Right hindlimb (tissue), 1 donor: ENCODE data around the gene PDXP.
"Not testable (repeated sequence)": the region's sequence is repeated elsewhere in the genome, so short reads cannot be mapped to it uniquely, and the experiment has no call there.

Experiments
- DNase-seq: peaks from one replicate; pipeline ENCODE4 v3.0.0-alpha.2; 2018

The PDXP gene

DNA sequence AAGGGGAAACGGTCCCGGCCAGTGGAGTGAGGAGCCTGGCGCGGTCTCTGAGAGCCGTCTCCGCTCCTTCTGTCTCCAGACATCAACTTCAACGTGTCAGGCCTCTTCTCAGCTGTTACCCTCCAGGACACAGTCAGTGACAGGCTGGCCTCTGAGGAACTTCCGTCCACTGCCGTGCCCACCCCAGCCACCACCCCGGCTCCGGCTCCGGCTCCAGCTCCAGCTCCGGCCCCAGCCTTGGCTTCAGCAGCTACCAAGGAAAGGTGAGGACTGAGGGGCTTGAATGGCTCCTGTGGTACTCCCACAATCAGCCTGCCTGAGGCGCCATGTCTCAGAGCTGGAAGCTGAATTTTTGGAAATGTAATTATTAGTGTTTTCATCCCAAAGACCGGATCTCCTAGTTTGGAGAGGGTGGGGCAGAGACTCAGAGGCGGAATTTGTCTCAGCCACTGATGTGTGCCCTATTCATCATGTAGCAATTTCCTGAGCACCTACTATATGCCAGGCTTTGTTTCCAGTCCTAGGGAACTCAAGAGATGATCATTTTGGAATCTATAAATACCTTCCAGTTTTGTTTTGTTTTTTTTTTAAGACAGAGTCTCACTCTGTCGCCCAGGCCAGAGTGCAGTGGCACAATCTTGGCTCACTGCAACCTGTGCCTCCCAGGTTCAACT, 7.9 kb upstream of the PDXP start:
- DNase-seq, result no peak

DNA sequence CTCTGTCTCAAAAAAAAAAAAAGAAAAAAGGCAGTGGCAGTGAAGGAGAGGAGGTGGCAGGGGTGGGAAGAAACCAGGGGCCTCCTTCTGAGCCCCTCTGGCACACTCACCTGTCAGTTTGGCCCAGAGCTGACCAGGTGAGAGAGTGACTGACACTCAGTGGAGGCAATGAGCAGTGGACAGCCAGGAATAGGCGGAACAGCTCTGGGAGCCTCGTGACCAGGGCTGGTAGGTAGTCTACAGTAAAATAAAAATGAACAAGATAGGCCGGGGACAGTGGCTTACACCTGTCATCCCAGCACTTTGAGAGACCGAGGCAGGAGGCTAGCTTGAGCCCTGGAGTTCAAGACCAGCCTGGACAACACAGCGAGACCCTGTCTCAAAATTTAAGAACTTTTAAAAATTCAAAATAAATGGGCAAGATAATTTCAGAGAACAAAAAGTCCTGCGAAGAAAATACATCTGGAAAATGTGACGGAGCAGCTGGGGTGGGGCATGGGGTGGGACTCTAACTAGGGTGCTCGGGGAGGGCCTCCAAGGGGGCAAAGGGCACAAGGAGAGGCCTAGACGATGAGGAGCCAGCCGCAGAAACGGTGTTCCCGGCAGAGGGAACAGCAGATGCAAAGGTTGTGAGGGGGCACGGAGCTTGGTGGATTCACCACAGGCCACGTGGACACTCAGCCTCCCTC, 3.8 kb upstream of the PDXP start:
- no peak for DNase-seq

- no peak for DNase-seq
Observed at GRCh38 chr22:37655252-37655563, 3.3 kb upstream of the PDXP start.

GRCh38 chr22:37656583-37656982, 1.9 kb upstream of the PDXP start:
- not testable (repeated sequence) for DNase-seq

- no peak for DNase-seq
Observed at GRCh38 chr22:37657590-37658132, 862 bp upstream of the PDXP start.

DNA sequence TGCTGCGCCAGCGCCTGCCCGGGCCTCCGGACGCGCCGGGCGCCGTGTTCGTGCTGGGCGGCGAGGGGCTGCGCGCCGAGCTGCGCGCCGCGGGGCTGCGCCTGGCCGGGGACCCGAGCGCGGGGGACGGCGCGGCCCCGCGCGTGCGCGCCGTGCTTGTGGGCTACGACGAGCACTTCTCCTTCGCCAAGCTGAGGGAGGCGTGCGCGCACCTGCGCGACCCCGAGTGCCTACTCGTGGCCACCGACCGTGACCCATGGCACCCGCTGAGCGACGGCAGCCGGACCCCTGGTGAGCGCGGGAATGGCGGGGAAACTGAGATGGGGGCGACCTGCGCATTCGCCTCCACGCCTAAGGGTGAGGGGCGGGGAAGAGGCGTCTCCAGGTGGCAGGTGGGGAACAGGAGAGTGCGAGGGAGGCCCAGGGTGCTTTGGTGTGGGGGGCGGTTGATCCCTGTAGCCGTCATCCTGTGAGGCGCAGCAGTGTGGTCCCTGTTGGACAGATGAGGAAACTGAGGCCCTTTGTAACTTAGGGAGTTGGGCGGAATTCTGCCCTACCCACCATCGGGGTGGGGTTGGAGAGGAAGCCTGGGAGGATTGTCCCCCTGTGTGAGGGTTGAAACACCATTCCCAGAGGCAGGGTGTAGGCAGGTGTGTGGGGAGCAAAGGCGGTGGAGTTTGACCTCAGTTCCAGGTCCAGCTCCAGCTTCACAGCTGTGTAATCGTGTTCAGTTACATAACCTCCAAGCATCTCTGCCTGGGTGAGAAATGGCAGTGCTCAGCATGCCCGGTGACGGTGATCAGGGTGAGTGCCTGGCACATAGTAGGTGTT, 758 bp downstream of the PDXP start:
- no peak for DNase-seq

GRCh38 chr22:37659897-37660708, 1.6 kb downstream of the PDXP start:
- DNase-seq, result no peak

DNA sequence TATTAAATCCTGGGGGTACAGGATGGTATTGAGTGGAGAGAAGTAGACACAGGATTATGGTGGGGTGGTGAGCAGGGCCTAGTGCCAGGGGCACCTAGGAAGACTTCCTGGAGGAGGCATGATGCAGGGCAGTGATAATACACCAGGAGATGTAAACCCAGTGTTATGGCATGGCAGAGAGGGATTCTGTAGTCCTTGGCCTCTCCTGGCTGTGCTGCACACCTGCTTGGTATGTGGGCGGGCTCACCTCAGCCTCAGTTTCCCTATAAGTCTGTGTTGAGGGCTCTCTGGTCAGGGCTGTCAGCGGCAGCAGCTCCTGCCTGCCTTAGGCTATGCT, 2.2 kb downstream of the PDXP start:
- no peak for DNase-seq

GRCh38 chr22:37661160-37661924, 2.8 kb downstream of the PDXP start:
- DNase-seq, result peak; percentile 62

GRCh38 chr22:37662039-37662438, 3.5 kb downstream of the PDXP start:
- no peak for DNase-seq

DNA sequence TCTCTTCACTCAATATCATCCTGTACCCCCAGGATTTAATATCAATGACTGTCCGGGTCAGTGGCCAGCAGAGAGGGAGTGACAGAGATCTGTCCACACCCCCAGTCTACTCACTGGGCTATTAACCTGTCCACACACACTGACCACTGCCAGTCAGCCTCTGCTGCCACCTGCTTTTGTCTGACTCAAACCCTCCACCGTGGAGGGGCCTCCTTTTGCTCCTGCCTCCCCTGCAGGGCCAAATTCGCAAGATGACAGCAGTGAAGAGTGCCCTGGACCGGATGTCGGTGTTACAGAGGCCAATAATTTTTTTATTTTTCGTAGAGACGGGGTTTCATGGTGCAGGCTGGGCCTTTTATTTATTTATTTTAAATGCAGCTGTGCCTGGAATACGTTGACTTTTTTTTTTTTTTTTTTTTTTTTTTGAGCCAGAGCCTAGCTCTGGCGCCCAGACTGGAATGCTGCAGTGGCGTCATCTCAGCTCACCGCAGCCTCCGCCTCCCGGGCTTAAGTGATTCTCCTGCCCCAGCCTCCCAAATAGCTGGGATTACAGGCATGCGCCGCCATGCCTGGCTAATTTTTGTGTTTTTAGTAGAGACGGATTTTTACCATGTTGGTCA, 5.1 kb downstream of the PDXP start:
- no peak for DNase-seq

DNA sequence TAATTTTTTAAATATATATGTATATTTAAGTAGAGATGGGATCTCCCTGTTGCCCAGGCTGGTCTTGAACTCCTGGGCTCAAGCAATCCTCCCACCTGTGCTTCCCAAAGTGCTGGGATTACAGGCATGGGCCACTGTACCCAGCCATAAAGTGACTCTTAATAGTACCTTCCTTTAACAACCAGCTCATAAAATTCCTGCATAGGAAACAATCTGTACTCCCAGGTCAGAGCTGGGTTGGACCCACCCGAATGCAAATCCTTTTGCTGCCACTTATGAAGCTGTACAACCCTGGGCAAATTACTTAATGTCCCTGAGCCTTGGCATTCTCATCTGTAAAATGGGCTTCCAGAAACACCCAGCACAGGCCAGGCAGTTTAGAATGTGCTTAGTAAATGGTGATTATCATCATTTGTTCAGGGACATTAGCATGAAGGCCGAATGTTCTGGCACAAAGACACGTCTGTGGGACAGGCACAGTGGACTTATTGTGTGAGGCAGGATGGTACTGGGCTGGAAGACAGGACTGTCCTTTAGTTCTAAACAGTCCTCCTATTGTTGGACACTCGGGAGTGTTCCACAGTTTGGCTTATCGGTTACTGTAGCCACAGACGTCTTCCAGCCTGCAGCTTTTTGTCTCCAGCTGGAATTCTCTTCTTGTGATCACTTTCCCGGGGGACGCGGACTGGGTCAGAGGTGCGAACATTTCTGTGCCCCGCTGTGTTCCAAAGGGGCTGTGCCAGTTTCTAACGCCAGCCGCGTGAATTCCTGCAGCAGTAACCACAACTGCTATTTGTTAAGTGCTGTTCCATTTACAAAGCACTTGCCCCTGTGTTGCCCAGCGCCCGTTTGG, 6.0 kb downstream of the PDXP start:
- no peak for DNase-seq

GRCh38 chr22:37665487-37665886, 7.0 kb downstream of the PDXP start:
- DNase-seq, result no peak

DNA sequence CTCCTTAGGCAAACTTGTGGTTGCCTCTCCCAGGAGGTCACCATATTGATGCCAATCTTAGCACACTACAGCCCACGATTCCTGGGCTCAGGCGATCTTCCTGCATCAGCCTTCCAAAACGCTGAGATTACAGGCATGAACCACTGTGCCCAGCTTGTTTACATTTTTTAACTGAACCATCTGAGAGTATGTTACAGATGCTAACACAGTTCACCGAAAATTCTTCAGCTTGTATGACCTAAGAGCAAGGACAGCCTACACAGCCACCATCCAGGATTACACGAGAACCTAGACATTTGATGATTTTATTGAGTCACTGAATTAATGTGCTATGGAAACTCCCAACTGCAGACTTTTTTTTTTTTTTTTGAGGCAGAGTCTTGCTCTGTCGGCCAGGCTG, 11.1 kb downstream of the PDXP start:
- no peak for DNase-seq

DNA sequence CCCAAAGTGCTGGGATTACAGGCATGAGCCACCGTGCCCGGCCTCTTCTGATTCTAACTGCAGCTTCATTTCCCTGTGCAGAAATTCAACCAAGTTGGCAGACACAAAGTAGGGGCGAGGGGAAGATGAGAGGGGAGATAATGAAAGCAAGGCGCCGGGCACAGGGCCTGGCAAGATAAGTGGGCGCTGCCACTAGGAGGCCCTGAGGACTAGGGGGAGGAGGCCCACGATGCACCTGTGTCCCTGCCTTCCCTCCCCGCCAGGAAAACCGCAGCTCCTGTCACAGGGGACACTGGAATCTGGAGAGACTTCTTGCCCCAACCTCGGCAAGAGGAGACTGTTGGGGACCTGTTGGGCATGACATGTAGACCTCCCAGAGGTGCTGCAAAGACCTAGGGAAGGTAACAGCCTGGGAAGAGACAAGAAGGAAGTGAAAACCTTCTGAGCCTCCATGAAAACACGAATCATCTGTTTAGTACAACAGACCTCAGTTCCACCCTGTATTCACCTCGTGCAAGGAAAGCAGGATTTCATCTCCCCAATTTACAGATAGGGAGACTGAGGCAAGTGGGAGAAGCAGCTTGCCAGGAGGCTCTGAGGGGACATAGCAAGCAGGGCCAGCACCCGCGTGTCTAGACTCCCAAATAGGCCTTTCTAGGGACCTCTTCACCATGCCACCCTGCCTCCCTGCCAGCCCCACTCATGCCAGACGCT, 13.8 kb downstream of the PDXP start:
- DNase-seq, result no peak

DNA sequence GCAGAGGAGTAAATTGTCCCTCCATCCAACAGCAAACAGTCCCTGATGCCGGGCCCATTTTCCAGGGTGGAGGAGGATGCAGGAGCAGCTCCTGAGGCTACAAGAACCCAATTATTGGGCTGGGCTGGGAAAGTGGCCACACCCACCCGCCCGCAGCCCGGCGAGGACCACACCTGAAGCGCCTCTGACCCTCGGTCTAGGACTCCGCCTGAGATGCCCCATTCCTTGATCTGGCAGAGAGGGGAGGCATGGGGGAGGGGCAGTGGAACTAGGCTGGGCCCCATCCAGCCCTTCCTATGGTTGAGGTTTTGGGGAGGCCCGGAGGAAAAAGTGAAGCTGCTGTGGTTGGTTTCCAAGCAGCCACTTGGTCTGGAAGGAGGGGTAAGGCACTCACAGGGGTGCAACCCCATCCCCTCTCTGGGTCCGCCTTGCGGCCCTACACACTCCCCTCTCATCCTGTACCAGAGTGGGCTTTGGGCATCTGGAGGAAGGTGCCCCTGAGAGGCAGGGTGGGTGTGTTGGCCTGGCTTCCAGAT, 14.5 kb downstream of the PDXP start:
- no peak for DNase-seq

- DNase-seq, result no peak
Observed at GRCh38 chr22:37674248-37674647, 15.7 kb downstream of the PDXP start.

DNA sequence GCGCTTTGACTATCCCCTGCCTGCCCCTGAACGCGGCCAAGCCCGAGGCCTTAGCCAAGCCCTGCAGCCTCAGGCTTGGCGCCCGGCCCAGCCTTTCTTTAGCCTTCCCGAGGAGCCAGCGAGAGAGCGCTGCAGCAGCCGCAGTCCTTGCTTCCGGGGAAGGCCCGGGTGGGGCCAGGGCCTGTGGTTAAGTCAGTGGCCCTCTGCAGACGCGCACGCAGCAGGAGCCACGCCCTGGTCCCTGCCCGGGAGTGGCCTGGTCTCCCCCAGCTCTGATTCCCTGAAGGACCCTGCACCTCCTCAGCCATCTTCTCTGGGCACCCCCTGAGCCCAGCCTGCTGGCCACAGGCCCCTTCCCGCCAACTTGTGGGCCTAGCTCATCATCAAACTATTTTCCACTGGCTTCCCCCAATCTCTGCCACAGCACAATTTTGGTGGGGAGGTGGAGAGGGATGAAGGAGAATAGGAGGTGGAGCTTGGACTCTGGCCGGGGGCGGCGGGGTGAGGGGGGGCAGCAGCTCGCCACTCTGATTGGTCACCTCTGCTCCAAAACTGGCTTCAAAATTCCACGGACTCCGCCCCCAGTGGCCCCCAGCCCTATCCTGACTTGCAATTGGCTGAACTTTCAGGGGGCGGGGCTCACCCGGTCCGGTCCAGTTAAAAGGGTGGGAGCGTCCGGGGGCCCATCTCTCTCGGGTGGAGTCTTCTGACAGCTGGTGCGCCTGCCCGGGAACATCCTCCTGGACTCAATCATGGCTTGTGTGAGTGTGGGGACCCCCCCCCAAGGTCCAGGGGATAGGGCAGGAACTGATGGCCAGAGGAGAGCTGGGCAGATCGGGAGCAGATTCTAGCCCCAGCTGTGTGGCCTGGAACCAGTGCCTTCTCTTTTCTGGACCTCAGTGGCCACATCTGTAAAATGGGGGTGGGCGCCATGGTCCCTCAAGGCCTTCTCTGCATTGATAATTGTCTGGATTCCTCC, 16.7 kb downstream of the PDXP start, which contains the start of gene LGALS1:
TSS of gene LGALS1 (plus strand) at position 686 of the 979 bp plus-strand sequence. CDS start at position 753, 67 bp downstream.
- peak; percentile 99 for DNase-seq
